Measurements from ENCODE around the gene PTGER3.
"Not testable (repeated sequence)": the region's sequence is repeated elsewhere in the genome, so short reads cannot be mapped to it uniquely, and the experiment has no call there.

PTGER3 gene

GRCh38 chr1:71002709-71003475 is 44.7 kb downstream of the PTGER3 start:
- no peak for DNase-seq (ENCODE audit: low spot score)

GRCh38 chr1:71001624-71002023 is 46.0 kb downstream of the PTGER3 start:
- no peak for DNase-seq (ENCODE audit: low spot score)

- no peak for DNase-seq (ENCODE audit: low spot score)
Measured at GRCh38 chr1:70997793-70998192, 49.8 kb downstream of the PTGER3 start.

- no peak for DNase-seq (ENCODE audit: low spot score)
Measured at GRCh38 chr1:70994753-70995268, 52.8 kb downstream of the PTGER3 start.

GRCh38 chr1:70993798-70994197 is 53.8 kb downstream of the PTGER3 start:
- no peak for DNase-seq (ENCODE audit: low spot score)

- no peak for DNase-seq (ENCODE audit: low spot score)
Measured at GRCh38 chr1:70992521-70992920, 55.1 kb downstream of the PTGER3 start.

GRCh38 chr1:70990469-70991253 is 57.0 kb downstream of the PTGER3 start:
- no peak for DNase-seq (ENCODE audit: low spot score)

- DNase-seq (ENCODE audit: low spot score), result no peak
Measured at GRCh38 chr1:70987497-70987896, 60.1 kb downstream of the PTGER3 start.

- DNase-seq (ENCODE audit: low spot score), result not testable (repeated sequence)
Measured at GRCh38 chr1:70985776-70986225, 61.8 kb downstream of the PTGER3 start.

- not testable (repeated sequence) for DNase-seq (ENCODE audit: low spot score)
Measured at GRCh38 chr1:70985278-70985677, 62.3 kb downstream of the PTGER3 start.

GRCh38 chr1:70980361-70980760 is 67.3 kb downstream of the PTGER3 start:
- DNase-seq (ENCODE audit: low spot score), result no peak

- DNase-seq (ENCODE audit: low spot score), result no peak
Measured at GRCh38 chr1:70979881-70980280, 67.7 kb downstream of the PTGER3 start.

- no peak for DNase-seq (ENCODE audit: low spot score)
Measured at GRCh38 chr1:70979313-70979712, 68.3 kb downstream of the PTGER3 start.

GRCh38 chr1:70978623-70979022 is 69.0 kb downstream of the PTGER3 start:
- no peak for DNase-seq (ENCODE audit: low spot score)

- no peak for DNase-seq (ENCODE audit: low spot score)
Measured at GRCh38 chr1:70977575-70977974, 70.0 kb downstream of the PTGER3 start.

GRCh38 chr1:70977041-70977440 is 70.6 kb downstream of the PTGER3 start:
- DNase-seq (ENCODE audit: low spot score), result no peak

- DNase-seq (ENCODE audit: low spot score), result no peak
Measured at GRCh38 chr1:70973754-70974153, 73.9 kb downstream of the PTGER3 start.

GRCh38 chr1:70970407-70970806 is 77.2 kb downstream of the PTGER3 start:
- no peak for DNase-seq (ENCODE audit: low spot score)

- DNase-seq (ENCODE audit: low spot score), result no peak
Measured at GRCh38 chr1:70966018-70966638, 81.5 kb downstream of the PTGER3 start.

- DNase-seq (ENCODE audit: low spot score), result no peak
Measured at GRCh38 chr1:70963374-70963773, 84.2 kb downstream of the PTGER3 start.

- DNase-seq (ENCODE audit: low spot score), result no peak
Measured at GRCh38 chr1:70961374-70961975, 86.1 kb downstream of the PTGER3 start.

- DNase-seq (ENCODE audit: low spot score), result no peak
Measured at GRCh38 chr1:70948396-70949017, 99.1 kb downstream of the PTGER3 start.
